Mucosa of gallbladder (tissue), 1 donor: ENCODE results near the gene ZNF783. TPM values are rescaled to one million over a fixed set of nuclear protein-coding genes. Genes with fewer than 3 reads are reported as not detected.
"Not testable (repeated sequence)": the region's sequence is repeated elsewhere in the genome, so short reads cannot be mapped to it uniquely, and the experiment has no call there.

Experiments
- DNase-seq: peaks from one replicate; pipeline ENCODE4 v3.0.0-alpha.2; 2020; ENCODE audit warnings: low spot score
- total RNA-seq: library from RNA; stranded (reverse); gene quantifications from one replicate; pipeline ENCODE4 v1.2.1, GENCODE V29; 2021
- donor health status: DM: no; HTN: no; CAD: no.

ZNF783 gene
- total RNA-seq, 1 donor from 2014 or later, result 17.3 TPM

- DNase-seq, result no peak
Observed at GRCh38 chr7:149240637-149241036, 21.4 kb upstream of the ZNF783 start.

GRCh38 chr7:149241696-149242095 is 20.3 kb upstream of the ZNF783 start:
- no peak for DNase-seq

- no peak for DNase-seq
Observed at GRCh38 chr7:149245244-149245643, 16.8 kb upstream of the ZNF783 start.

DNA sequence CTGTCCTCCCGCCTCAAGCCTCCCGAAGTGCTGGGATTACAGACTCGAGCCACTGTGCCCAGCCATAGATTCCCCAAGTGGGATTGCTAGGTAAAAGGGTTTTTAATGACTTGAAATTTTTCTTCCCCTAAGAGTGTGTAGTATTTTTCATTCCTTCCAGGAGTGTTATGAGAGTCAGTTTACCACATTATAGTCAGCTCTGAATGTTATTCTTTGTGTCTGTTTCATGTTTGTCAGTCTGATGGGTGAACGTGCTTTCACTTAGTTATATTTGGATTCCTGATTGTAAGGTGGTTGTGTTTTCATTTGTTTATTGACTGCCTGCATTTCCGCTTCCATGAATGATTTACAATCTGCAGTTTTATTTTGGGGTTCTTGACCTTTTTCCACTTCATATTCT is 16.3 kb upstream of the ZNF783 start:
- DNase-seq, result no peak

DNA sequence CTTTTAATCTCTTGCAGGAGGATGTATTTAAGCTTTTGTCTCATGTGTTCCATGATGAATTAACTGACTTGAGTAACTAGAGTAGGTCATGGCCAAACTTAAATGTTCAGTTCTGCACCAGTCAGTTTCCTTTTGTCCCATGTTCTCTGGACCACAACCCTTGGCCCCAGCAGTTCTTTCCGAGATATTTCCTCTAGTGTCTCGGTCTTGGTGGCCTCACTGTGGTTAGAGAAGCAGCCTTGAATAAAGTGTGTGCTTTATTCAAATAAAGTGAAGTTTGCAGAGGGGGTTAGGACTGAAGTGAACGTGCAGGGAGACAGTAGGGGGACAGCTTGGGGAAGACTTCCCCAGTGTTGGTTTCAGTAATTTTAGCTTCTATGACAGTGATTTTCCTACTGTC is 13.2 kb upstream of the ZNF783 start:
- DNase-seq, result no peak

- DNase-seq, result not testable (repeated sequence)
Observed at GRCh38 chr7:149250151-149250550, 11.8 kb upstream of the ZNF783 start.

- not testable (repeated sequence) for DNase-seq
Observed at GRCh38 chr7:149251518-149251917, 10.5 kb upstream of the ZNF783 start.

DNA sequence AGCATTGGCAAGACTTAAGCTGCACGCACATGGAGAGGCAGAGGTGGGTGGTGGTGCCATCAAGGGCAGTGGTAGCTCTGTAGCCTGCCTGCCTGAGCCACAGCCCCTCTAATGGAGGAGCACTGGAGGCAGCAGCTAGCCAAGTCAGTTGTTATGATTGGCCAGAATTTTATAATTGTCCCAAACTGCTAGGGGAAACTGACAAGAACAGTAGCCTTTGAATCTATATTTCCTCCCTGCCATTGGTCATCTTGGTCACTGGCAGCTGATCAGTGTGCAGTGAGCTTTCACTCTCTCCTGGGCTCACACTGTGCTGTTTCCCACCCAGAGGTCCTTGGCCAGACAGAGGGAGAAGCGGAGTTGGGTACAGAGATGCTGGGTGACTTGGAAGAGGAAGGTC is 9.6 kb upstream of the ZNF783 start:
- no peak for DNase-seq

DNA sequence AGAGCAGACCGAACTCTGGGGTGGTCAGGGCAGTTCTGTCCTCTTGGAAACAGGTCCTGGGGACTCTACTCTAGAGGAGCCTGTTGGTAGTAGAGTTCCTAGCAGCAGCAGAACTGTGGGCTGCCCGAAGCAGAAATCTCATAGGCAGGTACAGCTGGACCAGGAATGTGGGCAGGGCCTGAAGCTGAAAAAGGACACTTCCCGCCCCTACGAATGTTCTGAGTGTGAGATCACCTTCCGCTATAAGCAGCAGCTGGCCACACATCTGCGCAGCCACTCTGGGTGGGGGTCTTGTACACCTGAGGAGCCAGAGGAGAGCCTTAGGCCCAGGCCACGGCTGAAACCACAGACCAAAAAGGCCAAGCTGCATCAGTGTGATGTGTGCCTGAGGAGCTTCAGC is 8.3 kb upstream of the ZNF783 start:
- DNase-seq, result no peak

DNA sequence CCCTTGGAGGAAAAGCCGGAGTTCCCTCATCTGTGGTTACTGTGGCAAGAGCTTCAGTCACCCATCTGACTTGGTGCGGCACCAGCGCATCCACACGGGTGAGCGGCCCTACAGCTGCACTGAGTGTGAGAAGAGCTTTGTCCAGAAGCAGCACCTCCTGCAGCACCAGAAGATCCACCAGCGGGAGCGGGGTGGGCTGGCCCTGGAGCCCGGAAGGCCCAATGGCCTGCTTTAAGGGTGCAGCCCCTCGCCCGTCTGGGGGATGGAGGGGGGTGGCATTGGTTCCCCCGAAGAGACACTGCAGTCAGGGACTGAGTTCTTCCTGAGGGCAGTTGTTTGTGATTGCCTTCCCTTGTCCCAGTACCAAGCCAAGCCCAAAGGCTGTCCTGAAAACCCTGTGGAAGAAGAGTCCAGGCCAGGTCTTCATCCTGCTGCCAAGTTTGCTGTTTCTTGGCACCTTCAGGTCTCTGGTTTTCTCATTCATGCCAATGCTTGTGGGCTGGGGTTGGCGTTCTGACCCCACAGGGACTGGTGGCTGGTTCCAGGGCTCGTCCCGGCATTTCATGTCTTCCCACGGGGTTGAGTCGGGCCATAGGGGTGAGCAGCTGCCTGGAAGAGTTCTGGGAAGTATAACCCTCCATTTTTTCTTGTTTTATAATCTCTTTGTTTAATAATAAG is 7.7 kb upstream of the ZNF783 start:
- no peak for DNase-seq

- no peak for DNase-seq
Observed at GRCh38 chr7:149255174-149255573, 6.8 kb upstream of the ZNF783 start.

GRCh38 chr7:149256568-149256967 is 5.4 kb upstream of the ZNF783 start:
- no peak for DNase-seq

GRCh38 chr7:149257146-149257545 is 4.8 kb upstream of the ZNF783 start:
- DNase-seq, result no peak

DNA sequence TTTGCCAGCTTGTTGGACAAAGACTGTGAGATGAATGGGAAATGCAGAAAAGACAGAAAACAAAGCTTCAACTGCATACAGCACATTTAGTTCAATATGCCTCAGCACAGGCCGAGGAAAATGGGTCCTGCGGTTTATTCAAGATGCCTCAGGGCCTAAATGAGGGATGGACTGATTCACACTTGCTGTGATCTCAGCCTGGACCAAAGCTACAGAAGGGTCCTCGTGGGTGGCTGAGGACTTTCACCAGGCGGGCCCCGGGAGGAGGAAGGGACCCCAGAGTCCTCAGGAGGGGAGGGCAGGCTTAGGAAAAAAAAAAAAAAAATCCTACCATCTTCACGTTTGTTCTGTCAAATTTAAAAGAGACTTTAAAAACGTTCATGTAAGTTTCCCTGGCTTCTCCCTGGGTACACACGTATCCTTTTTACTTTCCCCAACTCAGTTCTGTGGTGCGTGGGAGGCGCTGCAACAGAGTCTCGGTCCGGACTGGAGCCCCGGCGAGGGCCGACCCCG is 624 bp upstream of the ZNF783 start:
- no peak for DNase-seq

GRCh38 chr7:149266451-149266850 is 4.5 kb downstream of the ZNF783 start:
- no peak for DNase-seq

- DNase-seq, result no peak
Observed at GRCh38 chr7:149267733-149268132, 5.7 kb downstream of the ZNF783 start.

- DNase-seq, result not testable (repeated sequence)
Observed at GRCh38 chr7:149274424-149274823, 12.4 kb downstream of the ZNF783 start.

- DNase-seq, result no peak
Observed at GRCh38 chr7:149277871-149278270, 15.9 kb downstream of the ZNF783 start.

GRCh38 chr7:149278396-149278795 is 16.4 kb downstream of the ZNF783 start:
- DNase-seq, result no peak

GRCh38 chr7:149279111-149279743 is 17.2 kb downstream of the ZNF783 start:
- no peak for DNase-seq

GRCh38 chr7:149280151-149280550 is 18.2 kb downstream of the ZNF783 start:
- no peak for DNase-seq

GRCh38 chr7:149280661-149281507 is 18.9 kb downstream of the ZNF783 start:
- no peak for DNase-seq
